NCI-H69 (cell line): ENCODE results near the gene THBS3.
"Not testable (repeated sequence)": the region's sequence is repeated elsewhere in the genome, so short reads cannot be mapped to it uniquely, and the experiment has no call there.

ENCODE experiments used
- DNase-seq: peaks from one replicate; lab custom pipeline; 2025; lab: John Stamatoyannopoulos, UW

The THBS3 gene

DNA sequence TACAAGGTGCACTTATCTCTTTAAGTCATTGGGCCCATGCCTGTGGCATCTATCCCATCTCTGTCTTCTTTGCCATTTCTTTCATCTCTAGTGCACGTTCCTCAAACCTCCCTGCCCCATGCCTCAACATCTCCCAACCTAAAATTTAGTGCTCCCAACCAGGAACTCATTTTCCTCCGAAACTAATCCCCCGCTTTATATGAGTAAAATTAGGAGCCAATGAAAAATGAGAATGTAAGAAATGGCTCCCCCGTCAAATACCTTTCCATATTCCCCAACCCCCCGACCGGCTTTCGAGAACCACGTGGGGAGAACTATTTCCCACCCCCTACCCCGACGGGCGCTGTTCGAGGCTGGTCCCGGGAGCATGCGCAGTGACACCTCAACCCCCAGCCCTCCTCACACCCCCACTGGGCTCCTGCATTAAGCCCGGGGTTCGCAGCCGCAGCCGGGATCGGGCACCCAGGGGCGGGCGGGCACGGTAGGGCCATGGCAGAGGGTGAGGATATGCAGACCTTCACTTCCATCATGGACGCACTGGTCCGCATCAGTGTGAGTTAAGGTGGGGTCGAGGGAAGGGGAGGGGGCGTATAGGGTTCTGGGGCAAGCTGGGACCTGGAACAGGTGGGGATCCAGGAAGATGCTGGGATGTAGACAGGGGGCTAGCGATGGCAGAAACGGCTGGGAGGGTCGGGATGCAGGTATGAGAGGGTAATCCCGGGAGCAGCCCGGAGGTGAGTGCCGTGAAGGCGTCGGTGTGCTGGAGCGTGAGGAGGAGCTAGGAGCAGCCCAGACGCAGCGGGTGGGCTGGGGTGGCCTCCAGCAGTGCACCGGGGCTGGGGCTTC is 34.0 kb downstream of the THBS3 start, which contains the start of gene TRIM46:
TRIM46 (plus strand) TSS at position 372 of the 846 bp plus-strand sequence; CDS start at position 490, 118 bp downstream.
- DNase-seq, result peak; percentile 94

- peak; percentile 98 for DNase-seq
These were observed 34.8 kb downstream of the THBS3 start, which contains the start of gene KRTCAP2 for GRCh38 chr1:155172732-155173477. TSS of gene KRTCAP2 (minus strand) at chr1:155173304. CDS start at chr1:155173224, 80 bp downstream.

- DNase-seq, result no peak
These were observed 35.6 kb downstream of the THBS3 start for GRCh38 chr1:155171836-155172731.

DNA sequence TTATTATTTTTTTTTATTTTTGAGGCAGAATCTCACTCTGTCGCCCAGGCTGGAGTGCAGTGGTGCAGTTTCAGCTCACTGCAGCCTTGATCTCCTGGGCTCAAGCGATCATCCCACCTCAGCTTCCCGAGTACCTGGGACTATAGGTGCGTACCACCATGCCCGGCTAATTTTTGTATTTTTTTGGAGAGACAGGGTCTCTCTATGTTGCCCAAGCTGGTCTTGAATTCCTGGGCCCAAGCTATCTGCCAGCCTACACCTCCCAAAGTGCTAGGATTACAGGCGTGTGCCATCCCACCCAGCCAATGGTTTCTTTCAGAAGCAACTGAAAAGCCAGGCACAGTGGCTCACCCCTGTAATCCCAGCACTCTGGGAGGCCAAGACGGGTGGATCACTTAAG is 36.9 kb downstream of the THBS3 start:
- no peak for DNase-seq

DNA sequence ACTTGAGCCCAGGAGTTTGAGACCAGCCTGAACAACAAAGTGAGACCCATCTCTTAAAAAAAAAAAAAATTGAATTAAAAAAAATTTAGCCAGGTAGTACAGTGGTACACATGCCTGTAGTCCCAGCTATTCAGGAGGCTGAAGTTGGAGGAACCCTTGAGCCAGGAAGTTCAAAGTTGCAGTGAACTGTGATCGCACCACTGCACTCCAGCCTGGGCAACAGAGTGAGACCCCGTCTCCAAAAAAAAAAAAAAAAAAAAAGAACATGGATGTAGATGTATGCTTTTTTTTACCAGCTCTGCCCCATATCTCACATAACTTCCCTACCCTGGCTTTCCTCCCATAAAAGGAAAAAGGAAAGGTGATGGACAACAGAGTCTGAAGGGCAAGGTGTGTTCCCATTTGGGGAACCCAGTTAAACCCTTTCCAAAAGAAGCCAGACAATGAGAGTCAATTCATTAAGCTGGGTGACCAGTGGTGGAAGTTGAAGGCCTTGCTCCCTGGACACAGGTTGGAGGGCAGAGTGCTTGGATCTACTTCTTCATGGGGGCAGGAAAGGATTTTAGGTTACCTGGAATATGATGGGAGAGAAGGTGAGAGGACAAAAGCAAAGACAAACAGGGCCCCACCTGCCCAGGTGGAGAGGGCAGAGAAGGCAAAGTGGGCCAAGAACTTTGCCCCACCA is 37.5 kb downstream of the THBS3 start:
- no peak for DNase-seq

- no peak for DNase-seq
These were observed 38.2 kb downstream of the THBS3 start for GRCh38 chr1:155169541-155169940.

- DNase-seq, result peak; percentile 62
These were observed 39.1 kb downstream of the THBS3 start for GRCh38 chr1:155168456-155169210.

GRCh38 chr1:155168105-155168445 is 39.6 kb downstream of the THBS3 start:
- DNase-seq, result not testable (repeated sequence)

DNA sequence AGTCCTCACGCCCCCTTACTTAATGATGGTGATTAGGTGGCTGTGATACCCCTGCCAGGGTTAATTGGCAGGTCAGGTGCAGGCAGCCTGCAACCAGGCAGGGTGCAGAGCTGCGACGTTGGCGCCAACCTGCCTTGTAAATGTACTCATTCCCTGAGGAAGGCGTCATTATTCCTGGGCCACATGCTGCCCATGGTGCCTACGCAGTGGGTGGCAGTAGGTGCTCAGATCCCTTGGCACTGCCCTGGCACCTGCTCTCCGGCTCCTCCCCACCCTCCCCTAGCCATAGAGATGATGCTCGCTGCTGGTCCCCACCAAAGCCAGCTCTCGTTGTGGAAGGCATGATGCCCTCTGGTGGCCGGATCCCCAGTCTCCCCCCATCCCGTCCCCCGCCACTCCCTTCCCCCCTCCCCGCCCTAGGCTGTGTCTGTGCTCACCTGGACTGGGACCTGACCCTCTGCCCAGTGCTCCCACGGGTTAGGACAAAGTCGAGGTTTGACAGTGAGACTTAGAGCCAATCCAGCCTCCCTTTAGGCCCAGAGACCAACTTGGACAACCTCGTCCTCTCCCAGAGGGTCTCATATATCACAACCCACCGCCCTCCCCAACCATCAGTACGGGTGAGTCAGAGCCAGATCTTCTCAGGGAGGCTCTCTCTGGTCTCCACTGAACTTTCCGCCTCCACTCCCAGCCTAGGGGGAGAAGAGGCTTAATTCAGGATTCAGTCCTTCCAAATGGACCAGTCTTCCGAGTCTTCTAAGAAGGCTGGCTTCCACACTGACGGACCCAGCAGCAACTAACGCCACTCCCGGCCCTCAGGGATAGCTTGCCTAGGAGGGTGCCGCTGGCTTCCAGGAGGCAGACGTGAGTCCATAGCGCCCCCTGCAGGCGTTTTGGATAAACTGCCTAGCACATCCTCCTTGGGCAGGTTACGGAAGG is 40.3 kb downstream of the THBS3 start:
- peak; percentile 99 for DNase-seq

DNA sequence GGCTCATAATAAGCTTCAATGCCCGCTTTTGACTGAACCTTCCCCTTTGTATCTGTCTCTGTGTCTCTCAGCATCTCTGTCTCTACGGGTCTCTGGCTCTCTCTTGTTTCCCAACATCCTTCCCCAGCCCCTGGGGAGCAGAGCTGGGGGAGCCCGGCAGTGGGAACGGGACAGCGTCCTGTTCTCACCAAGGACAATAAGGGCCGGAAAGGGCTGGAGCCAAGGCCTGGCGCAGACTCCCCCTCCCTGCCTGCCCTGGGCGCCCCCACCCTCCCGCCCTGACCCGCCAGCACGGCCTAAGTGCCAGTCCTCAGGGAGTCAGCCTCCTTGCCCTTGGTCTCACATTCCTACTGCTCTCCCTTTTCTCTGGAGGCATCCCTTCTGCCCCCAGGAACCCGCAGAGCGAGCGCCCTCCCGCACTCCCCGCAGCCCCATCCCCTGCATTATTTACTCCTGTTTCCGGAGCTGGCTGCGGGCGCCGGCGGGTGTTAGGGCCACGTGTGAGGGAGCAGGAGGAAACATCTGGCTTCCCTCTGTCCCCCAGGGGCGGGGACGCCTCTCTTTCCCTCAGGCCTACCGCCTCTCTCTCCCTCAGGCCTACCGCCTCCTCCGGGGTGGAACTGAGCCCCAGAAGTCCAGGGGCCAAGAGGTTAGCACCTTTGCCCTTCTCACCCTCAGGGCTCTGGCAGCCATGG is 41.1 kb downstream of the THBS3 start:
- DNase-seq, result peak; percentile 97

- peak; percentile 49 for DNase-seq
These were observed 41.6 kb downstream of the THBS3 start for GRCh38 chr1:155166051-155166470.

GRCh38 chr1:155164625-155165024 is 43.1 kb downstream of the THBS3 start:
- not testable (repeated sequence) for DNase-seq

GRCh38 chr1:155163785-155164184 is 43.9 kb downstream of the THBS3 start:
- not testable (repeated sequence) for DNase-seq

DNA sequence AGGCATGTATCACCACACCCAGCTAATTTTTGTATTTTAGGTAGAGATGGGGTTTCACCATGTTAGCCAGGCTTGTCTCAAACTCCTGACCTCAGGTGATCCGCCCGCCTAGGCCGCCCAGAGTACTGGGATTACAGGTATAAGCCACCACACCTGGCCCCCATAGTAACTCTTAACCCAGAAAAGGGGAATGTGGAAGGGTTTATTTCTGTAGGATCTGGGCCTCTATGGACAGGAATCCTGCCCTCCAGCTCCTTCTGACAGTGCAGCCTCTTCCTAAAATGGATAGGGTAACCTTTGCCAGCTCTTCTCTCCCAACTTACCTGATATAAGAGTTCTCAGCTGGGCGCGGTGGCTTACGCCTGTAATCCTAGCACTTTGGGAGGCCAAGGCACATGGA is 45.1 kb downstream of the THBS3 start:
- DNase-seq, result not testable (repeated sequence)

- DNase-seq, result no peak
These were observed 47.6 kb downstream of the THBS3 start for GRCh38 chr1:155160128-155160527.

GRCh38 chr1:155158991-155159390 is 48.7 kb downstream of the THBS3 start:
- peak; percentile 90 for DNase-seq

GRCh38 chr1:155155996-155156643 is 51.6 kb downstream of the THBS3 start:
- DNase-seq, result not testable (repeated sequence)
